ENCODE results near the gene STAG2.

- TF ChIP-seq EZH2 (IDR thresholded peaks at IDR 0.05; ENCODE audit: borderline replicate concordance, low read depth, low read length, poor library complexity, severe bottlenecking) (no peak), CTCF (conservative IDR thresholded peaks at IDR 0.05; ENCODE audit: low read depth, low read length) (no peak)
Observed at GRCh38 chrX:123967497-123967896, 6.0 kb downstream of the STAG2 start.

All from A673 (cell line).